GM12878 (cell line): ENCODE data around the gene PLA2G10. TPM values are rescaled to one million over a fixed set of nuclear protein-coding genes. Genes with fewer than 3 reads are reported as not detected.

Source experiments
- BCL3 ChIP-seq: IDR thresholded peaks from 2 replicates; pipeline ENCODE4 v1.6.1; 2011; ENCODE audit warnings: borderline replicate concordance, low read depth, mild to moderate bottlenecking, moderate library complexity, low read length; ENCODE audit not compliant: insufficient read depth, poor library complexity, severe bottlenecking
- BRCA1 ChIP-seq: IDR thresholded peaks from 2 replicates; pipeline ENCODE4 v1.6.1; 2011; ENCODE audit warnings: low read depth, low read length, improper control_type of control experiment
- CEBPZ ChIP-seq: fragments of 150-350 bp; IDR thresholded peaks from 2 replicates; pipeline ENCODE4 v1.6.1; 2016; ENCODE audit warnings: low read depth, low read length
- E2F4 ChIP-seq: IDR thresholded peaks from 2 replicates; pipeline ENCODE4 v1.6.1; 2012; ENCODE audit warnings: low read depth, low read length, improper control_type of control experiment
- ESRRA ChIP-seq: IDR thresholded peaks from 2 replicates; pipeline ENCODE4 v1.6.1; 2012; ENCODE audit warnings: mild to moderate bottlenecking, low read length, improper control_type of control experiment
- ETV6 ChIP-seq, 2 experiments: fragments of 450-650 bp in 1 of 2; IDR thresholded peaks in 1 of 2; conservative IDR thresholded peaks in 1 of 2; 2 replicates each; pipeline ENCODE4 v1.6.1; 2014; ENCODE audit warnings: antibody characterized with exemption in 1 of 2, borderline replicate concordance in 1 of 2, low read depth in 1 of 2, mild to moderate bottlenecking in 1 of 2, moderate library complexity in 1 of 2
- FOXK2 ChIP-seq: fragments of 450-650 bp; IDR thresholded peaks from 2 replicates; pipeline ENCODE4 v1.6.1; 2017; ENCODE audit warnings: mild to moderate bottlenecking, moderate library complexity
- HCFC1 ChIP-seq: fragments of 150-350 bp; IDR thresholded peaks from 2 replicates; pipeline ENCODE4 v1.6.1; 2014; ENCODE audit warnings: low read length
- KLF5 ChIP-seq: fragments of 450-650 bp; IDR thresholded peaks from 2 replicates; pipeline ENCODE4 v1.6.1; 2014; ENCODE audit warnings: mild to moderate bottlenecking; ENCODE audit not compliant: partially characterized antibody
- MEF2B ChIP-seq: fragments of 450-650 bp; IDR thresholded peaks from 2 replicates; pipeline ENCODE4 v1.6.1; 2018; ENCODE audit warnings: mild to moderate bottlenecking, moderate library complexity; ENCODE audit not compliant: partially characterized antibody, poor library complexity, severe bottlenecking
- NFYA ChIP-seq: IDR thresholded peaks from 2 replicates; pipeline ENCODE4 v1.6.1; 2011; ENCODE audit warnings: low read depth, mild to moderate bottlenecking, low read length, improper control_type of control experiment, borderline replicate concordance
- NR2F1 ChIP-seq: fragments of 450-650 bp; conservative IDR thresholded peaks from 2 replicates; pipeline ENCODE4 v1.6.1; 2017; ENCODE audit warnings: mild to moderate bottlenecking
- POLR2AphosphoS2 ChIP-seq: IDR thresholded peaks from 2 replicates; pipeline ENCODE4 v1.6.1; 2011; ENCODE audit warnings: low read depth, mild to moderate bottlenecking, low read length, improper control_type of control experiment, moderate library complexity
- RAD21 ChIP-seq: IDR thresholded peaks from 2 replicates; pipeline ENCODE4 v1.6.1; 2011; ENCODE audit warnings: mild to moderate bottlenecking, low read depth, low read length, moderate library complexity; ENCODE audit not compliant: insufficient read depth
- RELA ChIP-seq: fragments of 450-650 bp; IDR thresholded peaks from 2 replicates; pipeline ENCODE4 v1.8.0; 2014; ENCODE audit warnings: borderline replicate concordance; ENCODE audit not compliant: partially characterized antibody
- SIN3A ChIP-seq: IDR thresholded peaks from 2 replicates; pipeline ENCODE4 v1.6.1; 2012; ENCODE audit warnings: low read depth, low read length, improper control_type of control experiment
- SMARCA5 ChIP-seq: fragments of 450-650 bp; IDR thresholded peaks from 2 replicates; pipeline ENCODE4 v1.6.1; 2017; ENCODE audit warnings: mild to moderate bottlenecking
- SREBF1 ChIP-seq: IDR thresholded peaks from 2 replicates; pipeline ENCODE4 v1.6.1; 2012; ENCODE audit warnings: mild to moderate bottlenecking, low read length
- SREBF2 ChIP-seq: IDR thresholded peaks from 2 replicates; pipeline ENCODE4 v1.6.1; 2012; ENCODE audit warnings: mild to moderate bottlenecking, low read length
- STAT1 ChIP-seq: fragments of 450-650 bp; conservative IDR thresholded peaks from 2 replicates; pipeline ENCODE4 v1.6.1; 2014; ENCODE audit warnings: antibody characterized with exemption, mild to moderate bottlenecking
- SUPT20H ChIP-seq: IDR thresholded peaks from 2 replicates; pipeline ENCODE4 v1.6.1; 2011; ENCODE audit warnings: low read depth, mild to moderate bottlenecking, low read length, moderate library complexity, borderline replicate concordance; ENCODE audit not compliant: control insufficient read depth
- ZBTB33 ChIP-seq: fragments of 450-650 bp; IDR thresholded peaks from 2 replicates; pipeline ENCODE4 v1.6.1; 2017; ENCODE audit warnings: mild to moderate bottlenecking
- ZNF384 ChIP-seq: IDR thresholded peaks from 2 replicates; pipeline ENCODE4 v1.6.1; 2012; ENCODE audit warnings: low read depth, mild to moderate bottlenecking, low read length, improper control_type of control experiment, borderline replicate concordance
- ZNF622 ChIP-seq: fragments of 450-650 bp; IDR thresholded peaks from 2 replicates; pipeline ENCODE4 v1.6.1; 2017; ENCODE audit warnings: mild to moderate bottlenecking, inconsistent platforms
- ZSCAN29 ChIP-seq: fragments of 450-650 bp; IDR thresholded peaks from 2 replicates; pipeline ENCODE4 v1.6.1; 2017; ENCODE audit warnings: mild to moderate bottlenecking, moderate library complexity
- polyA plus RNA-seq, 11 experiments: library from polyadenylated mRNA; depleted of rRNA in 4 of 11; unstranded in 6 of 11; stranded (reverse) in 5 of 11; fragments of >200 nt; fragmentation: Nextera tagmentation in 4 of 11; fragmentation: Illumina TruSeq in 1 of 11; extraction: Ambion mirVana in 4 of 11; extraction: Trizol in 1 of 11; gene quantifications; 1 replicate in 1 of 11; 2 replicates in 10 of 11; pipeline versions ENCODE4 v1.2.1 to v1.2.3, GENCODE V29; 2011 to 2016; ENCODE audit warnings: inconsistent platforms in 2 of 11, missing spikeins in 2 of 11, low read depth in 1 of 11
- total RNA-seq, 4 experiments: library from RNA; depleted of rRNA in 3 of 4; stranded (reverse); fragments of >200 nt in 3 of 4; fragmentation: Illumina TruSeq in 1 of 4; extraction: Trizol in 1 of 4; gene quantifications; 2 replicates each; pipeline versions ENCODE4 v1.2.1 to v1.2.3, GENCODE V29; 2013 to 2021

PLA2G10 gene
- total and polyA plus RNA-seq, 10 of the 15 experiments (the other 5 are each of a cell fraction or from before 2014, with no cell fraction given): not detected

- no peak for TF ChIP-seq BCL3
- TF ChIP-seq FOXK2: no peak
- TF ChIP-seq ZSCAN29: no peak
- TF ChIP-seq SIN3A: 0 out of 2 replicates have a peak, but pooled peaks have one; percentile 66
- no peak for TF ChIP-seq ESRRA
- TF ChIP-seq RAD21: no peak
- TF ChIP-seq STAT1: no peak
- TF ChIP-seq ZNF384: no peak
- TF ChIP-seq E2F4: no peak
- TF ChIP-seq SMARCA5: no peak
- no peak for TF ChIP-seq ZNF622
- TF ChIP-seq SUPT20H: no peak
- no peak for TF ChIP-seq RELA
- no peak for TF ChIP-seq HCFC1
- TF ChIP-seq CEBPZ: no peak
- TF ChIP-seq NR2F1: no peak
- no peak for TF ChIP-seq BRCA1
- peak in 1 of 2 experiments; percentile 41; a peak in 1 of 4 replicates for TF ChIP-seq ETV6 (conservative IDR thresholded peaks at IDR 0.05 in 1 of 2, IDR thresholded peaks at IDR 0.05 in 1 of 2; ENCODE audit: borderline replicate concordance in 1 of 2, low read depth in 1 of 2)
- no peak for TF ChIP-seq ZBTB33
- TF ChIP-seq POLR2AphosphoS2: no peak
- no peak for TF ChIP-seq SREBF2
- TF ChIP-seq KLF5: no peak
- no peak for TF ChIP-seq MEF2B
- no peak for TF ChIP-seq SREBF1
- no peak for TF ChIP-seq NFYA
Observed at GRCh38 chr16:14672403-14672971, 21.6 kb downstream of the PLA2G10 start (continued).
